HG03045 (cell line): ENCODE measurements around the gene G3BP1.
"Not testable (repeated sequence)": the region's sequence is repeated elsewhere in the genome, so short reads cannot be mapped to it uniquely, and the experiment has no call there.

ENCODE experiments used
- ATAC-seq: cut with Tn5 transposase; IDR thresholded peaks from one replicate; pipeline ENCODE4 v1.9.1; 2021; ENCODE audit warnings: mild to moderate bottlenecking, moderate library complexity; ENCODE audit not compliant: unreplicated experiment

G3BP1 gene

DNA sequence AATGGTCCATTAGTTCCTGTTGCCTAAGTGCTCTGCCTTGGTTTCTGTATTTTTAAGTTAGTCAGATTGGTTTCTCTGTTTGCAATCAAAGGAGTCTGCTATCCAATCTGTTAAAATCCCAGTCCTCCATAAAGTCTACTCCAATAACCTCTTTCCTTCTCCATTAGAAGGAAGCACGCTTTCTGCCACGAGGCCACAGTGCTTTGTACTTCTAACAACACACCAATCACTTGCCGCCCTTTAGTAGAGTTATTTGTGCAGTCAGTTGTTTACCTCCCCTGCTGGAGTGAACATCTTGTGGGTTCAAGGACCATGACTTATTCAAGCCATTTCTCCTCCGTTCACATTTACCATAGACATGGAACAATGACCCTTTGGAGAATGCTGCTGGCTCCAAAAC lies 83.9 kb downstream of the G3BP1 start:
- ATAC-seq = no peak

GRCh38 chr5:151856861-151857260 lies 85.1 kb downstream of the G3BP1 start:
- ATAC-seq = no peak

GRCh38 chr5:151860867-151861266 lies 89.1 kb downstream of the G3BP1 start:
- ATAC-seq = not testable (repeated sequence)
